Measurements from ENCODE around the gene MTMR6.
"Not testable (repeated sequence)": the region's sequence is repeated elsewhere in the genome, so short reads cannot be mapped to it uniquely, and the experiment has no call there.

Gene MTMR6

GRCh38 chr13:25286969-25287961, at the start of gene MTMR6:
TSS of gene MTMR6 (minus strand) at chr13:25287488. CDS start at chr13:25287247, 241 bp downstream.
- DNase-seq (ENCODE audit: low spot score in 2 of 2) (peak; percentile 100), ATAC-seq (ENCODE audit: low read depth) (peak; percentile 88)
- peaks cover 14% of the 10 kb centered on the region for H3K4me1 Mint-ChIP-seq
- no peaks in the 10 kb centered on the region for H3K9me3 Mint-ChIP-seq
- peaks cover 5% of the 10 kb centered on the region for H3K27me3 Mint-ChIP-seq
- peak within 1 kb of the TSS; percentile 97 for H3K4me3 Mint-ChIP-seq
- H3K36me3 Mint-ChIP-seq: peaks cover 7% of the 10 kb centered on the region
- peak within 1 kb of the TSS; percentile 100 for H3K27ac Mint-ChIP-seq

GRCh38 chr13:25335856-25336255, 48.6 kb upstream of the MTMR6 start:
- ATAC-seq (ENCODE audit: low read depth) (no peak), DNase-seq (ENCODE audit: low spot score in 2 of 2) (no peak)
- Mint-ChIP-seq H3K36me3 (peaks cover 11% of the 10 kb centered on the region), H3K27ac (no peak overlapping the region), H3K4me3 (no peak overlapping the region), H3K27me3 (no peaks in the 10 kb centered on the region), H3K4me1 (no peaks in the 10 kb centered on the region), H3K9me3 (no peaks in the 10 kb centered on the region)

DNA sequence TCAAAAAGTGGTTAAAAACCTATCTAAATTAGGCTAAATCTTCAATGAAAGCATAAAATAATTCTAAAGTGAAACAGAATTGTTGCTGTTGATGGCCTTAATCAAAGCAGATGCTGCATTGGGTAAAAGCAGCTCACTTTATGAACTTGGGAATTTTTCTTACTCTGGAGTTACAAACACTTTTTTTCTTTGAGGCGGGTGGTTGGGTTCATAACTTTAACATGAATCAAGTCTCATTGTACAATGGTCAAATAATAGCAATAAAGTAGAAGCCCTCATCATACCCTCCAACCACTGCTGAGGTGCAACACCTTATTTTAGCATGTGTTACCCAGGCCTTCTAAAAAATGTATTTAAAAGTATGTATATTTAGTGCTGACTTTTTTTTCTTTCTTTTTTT, 43.3 kb upstream of the MTMR6 start:
- H3K36me3 Mint-ChIP-seq: peaks cover 19% of the 10 kb centered on the region
- no peak overlapping the region for H3K4me3 Mint-ChIP-seq
- no peaks in the 10 kb centered on the region for H3K4me1 Mint-ChIP-seq
- ATAC-seq (ENCODE audit: low read depth): no peak
- DNase-seq (ENCODE audit: low spot score in 2 of 2): no peak
- H3K9me3 Mint-ChIP-seq: no peaks in the 10 kb centered on the region
- no peaks in the 10 kb centered on the region for H3K27me3 Mint-ChIP-seq
- H3K27ac Mint-ChIP-seq: no peak overlapping the region

DNA sequence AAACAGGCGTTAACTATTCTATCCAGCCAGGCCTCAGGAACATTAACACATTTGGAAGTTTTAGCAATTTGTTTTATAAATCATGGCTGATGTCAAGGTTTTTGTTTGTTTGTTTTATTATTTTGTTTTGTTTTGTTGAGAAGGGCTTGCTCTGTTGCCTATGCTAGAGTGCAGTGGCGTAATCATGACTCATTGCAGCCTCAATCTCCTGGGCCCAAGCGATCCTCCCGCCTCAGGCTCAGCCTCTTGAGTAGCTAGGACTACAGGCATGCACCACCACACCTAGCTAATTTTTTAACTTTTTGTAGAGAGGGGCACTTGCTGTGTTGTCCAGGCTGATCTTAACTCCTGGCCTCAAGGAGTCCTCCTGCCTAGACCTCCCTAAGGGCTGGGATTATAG, 42.4 kb upstream of the MTMR6 start:
- ATAC-seq (ENCODE audit: low read depth) (no peak), DNase-seq (ENCODE audit: low spot score in 2 of 2) (no peak)
- H3K27me3 Mint-ChIP-seq: no peaks in the 10 kb centered on the region
- H3K9me3 Mint-ChIP-seq: no peaks in the 10 kb centered on the region
- no peak overlapping the region for H3K4me3 Mint-ChIP-seq
- H3K27ac Mint-ChIP-seq: no peak overlapping the region
- H3K36me3 Mint-ChIP-seq: peaks cover 19% of the 10 kb centered on the region
- H3K4me1 Mint-ChIP-seq: no peaks in the 10 kb centered on the region

GRCh38 chr13:25324100-25324499, 36.8 kb upstream of the MTMR6 start:
- Mint-ChIP-seq H3K27me3 (no peaks in the 10 kb centered on the region), H3K27ac (peak overlapping the region; percentile 56), H3K36me3 (peaks cover 14% of the 10 kb centered on the region), H3K4me1 (no peaks in the 10 kb centered on the region), H3K4me3 (no peak overlapping the region), H3K9me3 (no peaks in the 10 kb centered on the region)
- no peak for DNase-seq (ENCODE audit: low spot score in 2 of 2)
- no peak for ATAC-seq (ENCODE audit: low read depth)

GRCh38 chr13:25319771-25320170, 32.5 kb upstream of the MTMR6 start:
- ATAC-seq (ENCODE audit: low read depth) (no peak), DNase-seq (ENCODE audit: low spot score in 2 of 2) (no peak)
- Mint-ChIP-seq H3K4me3 (no peak overlapping the region), H3K27ac (no peak overlapping the region), H3K27me3 (no peaks in the 10 kb centered on the region), H3K9me3 (no peaks in the 10 kb centered on the region), H3K4me1 (no peaks in the 10 kb centered on the region), H3K36me3 (peaks cover 21% of the 10 kb centered on the region)

DNA sequence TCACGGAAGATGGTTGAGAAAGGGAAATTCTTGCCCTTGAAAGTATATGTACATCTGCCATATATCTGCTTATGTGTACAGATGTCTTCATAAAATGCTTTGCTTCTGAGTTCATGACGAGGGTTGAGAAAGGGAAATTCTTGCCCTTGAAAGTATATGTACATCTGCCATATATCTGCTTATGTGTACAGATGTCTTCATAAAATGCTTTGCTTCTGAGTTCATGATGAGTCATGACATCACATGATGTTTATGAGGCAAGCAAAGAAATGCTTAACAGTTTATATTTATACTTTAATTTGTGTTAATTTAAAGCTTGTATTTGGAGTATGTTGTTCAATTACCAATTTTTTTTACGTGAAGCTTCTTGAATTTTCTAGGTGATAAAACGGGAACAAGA, 31.7 kb upstream of the MTMR6 start:
- not testable (repeated sequence) for H3K27ac Mint-ChIP-seq; ATAC-seq (ENCODE audit: low read depth); DNase-seq (ENCODE audit: low spot score in 2 of 2); H3K27me3 Mint-ChIP-seq; H3K4me3 Mint-ChIP-seq; H3K9me3 Mint-ChIP-seq; H3K4me1 Mint-ChIP-seq
- H3K36me3 Mint-ChIP-seq: peaks cover 18% of the 10 kb centered on the region

- no peak overlapping the region for H3K27ac Mint-ChIP-seq
Measured at GRCh38 chr13:25310891-25311290, 23.6 kb upstream of the MTMR6 start.

GRCh38 chr13:25306671-25307464, 19.6 kb upstream of the MTMR6 start:
- H3K27ac Mint-ChIP-seq: no peak overlapping the region
- H3K4me3 Mint-ChIP-seq: no peak overlapping the region
- ATAC-seq (ENCODE audit: low read depth) (no peak), DNase-seq (ENCODE audit: low spot score in 2 of 2) (no peak)
- H3K4me1 Mint-ChIP-seq: peaks cover 29% of the 10 kb centered on the region
- H3K36me3 Mint-ChIP-seq: peaks cover 22% of the 10 kb centered on the region
- H3K9me3 Mint-ChIP-seq: no peaks in the 10 kb centered on the region
- H3K27me3 Mint-ChIP-seq: no peaks in the 10 kb centered on the region

More at GRCh38 chr13:25310891-25311290, 23.6 kb upstream of the MTMR6 start:
- peaks cover 26% of the 10 kb centered on the region for H3K36me3 Mint-ChIP-seq
- H3K27me3 Mint-ChIP-seq: no peaks in the 10 kb centered on the region
- no peaks in the 10 kb centered on the region for H3K9me3 Mint-ChIP-seq
- DNase-seq (ENCODE audit: low spot score in 2 of 2): no peak
- H3K4me1 Mint-ChIP-seq: peaks cover 10% of the 10 kb centered on the region
- H3K4me3 Mint-ChIP-seq: no peak overlapping the region
- no peak for ATAC-seq (ENCODE audit: low read depth)

DNA sequence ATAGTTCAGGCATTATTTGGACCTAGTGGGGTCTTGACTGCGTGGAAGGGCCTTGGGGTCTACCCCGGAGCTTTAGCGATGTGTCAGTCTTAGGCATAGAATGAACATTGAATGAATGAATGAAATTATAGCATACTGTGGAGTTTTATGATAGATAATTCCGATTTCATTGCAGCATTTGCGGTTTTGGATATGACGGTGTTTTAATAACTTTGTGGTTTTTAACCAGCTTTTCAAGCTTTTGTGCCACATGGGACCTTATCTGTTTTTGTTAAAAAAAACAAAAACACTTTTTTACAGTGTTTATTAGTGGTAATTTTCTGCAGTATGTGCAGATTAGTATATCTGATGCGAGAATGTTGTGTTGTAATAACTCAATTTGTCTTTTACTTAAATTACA, 14.8 kb upstream of the MTMR6 start:
- Mint-ChIP-seq H3K27ac (peak overlapping the region; percentile 96), H3K4me3 (peak overlapping the region; percentile 93), H3K4me1 (peaks cover 23% of the 10 kb centered on the region), H3K27me3 (peaks cover 2% of the 10 kb centered on the region), H3K9me3 (no peaks in the 10 kb centered on the region), H3K36me3 (peaks cover 6% of the 10 kb centered on the region)
- ATAC-seq (ENCODE audit: low read depth) (no peak), DNase-seq (ENCODE audit: low spot score in 2 of 2) (no peak)

GRCh38 chr13:25301347-25302113, 14.2 kb upstream of the MTMR6 start, which contains the start of gene NUP58:
TSS of gene NUP58 (plus strand) at chr13:25301625. CDS start at chr13:25301774, 149 bp downstream.
- Mint-ChIP-seq H3K27me3 (peaks cover 6% of the 10 kb centered on the region), H3K36me3 (peaks cover 6% of the 10 kb centered on the region), H3K9me3 (no peaks in the 10 kb centered on the region), H3K4me1 (peaks cover 21% of the 10 kb centered on the region), H3K27ac (peak within 1 kb of the TSS; percentile 96), H3K4me3 (peak within 1 kb of the TSS; percentile 93)
- peak; percentile 88 to 92 for DNase-seq (ENCODE audit: low spot score in 2 of 2)
- ATAC-seq (ENCODE audit: low read depth): peak; percentile 97

- DNase-seq (ENCODE audit: low spot score in 2 of 2): peak in 1 of 2 donors; percentile 42
- Mint-ChIP-seq H3K36me3 (peaks cover 6% of the 10 kb centered on the region), H3K9me3 (no peaks in the 10 kb centered on the region), H3K27me3 (peaks cover 8% of the 10 kb centered on the region), H3K4me1 (peaks cover 21% of the 10 kb centered on the region), H3K27ac (peak overlapping the region; percentile 96), H3K4me3 (peak overlapping the region; percentile 93)
- peak; percentile 12 for ATAC-seq (ENCODE audit: low read depth)
Measured at GRCh38 chr13:25300861-25301346, 13.6 kb upstream of the MTMR6 start.

GRCh38 chr13:25295701-25296100, 8.4 kb upstream of the MTMR6 start:
- Mint-ChIP-seq H3K4me3 (no peak overlapping the region), H3K4me1 (no peaks in the 10 kb centered on the region), H3K27ac (no peak overlapping the region), H3K27me3 (peaks cover 17% of the 10 kb centered on the region), H3K9me3 (no peaks in the 10 kb centered on the region), H3K36me3 (no peaks in the 10 kb centered on the region)
- DNase-seq (ENCODE audit: low spot score in 2 of 2) (no peak), ATAC-seq (ENCODE audit: low read depth) (no peak)

All from memory B cell (primary cell).